ENCODE measurements around the gene CDYL2. TPM values are rescaled to one million over a fixed set of nuclear protein-coding genes. Genes with fewer than 3 reads are reported as not detected.

CDYL2 gene
- polyA plus RNA-seq, 3 donors, result 6.5 to 7.6 (median 6.7) TPM

DNA sequence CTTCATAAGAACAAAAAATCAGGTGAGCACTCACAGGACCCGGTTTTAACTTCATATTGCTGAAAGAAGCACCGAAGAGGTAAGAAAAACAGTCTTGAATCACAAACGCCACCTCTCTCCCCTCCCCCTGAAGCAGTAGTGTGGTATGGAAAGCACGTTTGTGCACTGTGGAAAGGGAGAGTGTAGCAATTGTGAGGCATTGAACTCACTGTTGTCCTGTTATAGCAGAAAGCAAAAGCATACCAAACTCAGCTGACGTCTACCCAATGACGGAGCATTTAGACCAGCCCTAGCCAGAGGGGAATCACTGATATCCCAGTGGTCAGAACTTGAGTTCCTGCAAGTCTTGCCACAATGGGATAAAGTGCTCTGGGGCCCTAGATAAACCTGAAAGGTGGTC is 164.8 kb downstream of the CDYL2 start:
- no peak for DNase-seq (ENCODE audit: low read depth in 3 of 3, low spot score in 2 of 3)

GRCh38 chr16:80637621-80638020 is 166.8 kb downstream of the CDYL2 start:
- no peak for DNase-seq (ENCODE audit: low read depth in 3 of 3, low spot score in 2 of 3)

DNA sequence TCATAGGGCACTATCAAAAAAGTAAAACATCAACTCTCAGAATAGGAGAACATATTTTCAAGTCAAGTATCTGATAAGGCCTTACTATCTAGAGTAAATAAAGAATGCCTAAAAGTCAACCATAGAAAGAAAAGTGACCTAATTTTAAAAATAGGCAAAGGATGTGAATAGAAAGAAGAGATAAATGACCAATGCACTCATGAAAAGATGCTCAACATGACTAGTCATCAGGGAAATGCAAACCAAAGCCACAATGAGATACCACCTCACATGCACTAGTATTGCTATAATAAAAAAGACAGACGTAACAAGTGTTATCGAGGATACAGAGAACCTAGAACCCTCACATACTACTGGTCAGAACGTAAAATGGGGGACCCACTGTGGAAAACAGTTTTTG is 172.8 kb downstream of the CDYL2 start:
- no peak for DNase-seq (ENCODE audit: low read depth in 3 of 3, low spot score in 2 of 3)

DNA sequence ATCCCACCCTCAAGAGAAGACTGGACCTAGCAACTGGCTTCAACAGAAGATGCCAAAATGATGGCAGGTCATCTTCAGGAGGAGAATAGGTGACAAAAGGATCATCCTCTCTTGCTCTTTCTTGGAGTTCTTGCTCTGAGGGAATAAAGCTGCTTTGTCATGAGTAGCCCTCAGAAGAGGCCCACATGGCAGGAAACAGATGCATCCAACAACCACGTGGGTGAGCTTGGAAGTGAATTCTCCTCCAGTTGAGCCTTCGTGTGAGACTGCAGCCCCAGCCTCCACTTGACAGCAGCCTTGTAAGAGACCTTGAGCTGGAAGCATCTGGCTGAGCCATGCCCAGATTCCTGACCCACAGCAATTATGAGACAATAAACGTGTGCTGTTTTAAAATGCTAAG is 176.1 kb downstream of the CDYL2 start:
- DNase-seq (ENCODE audit: low read depth in 3 of 3, low spot score in 2 of 3), result no peak

DNA sequence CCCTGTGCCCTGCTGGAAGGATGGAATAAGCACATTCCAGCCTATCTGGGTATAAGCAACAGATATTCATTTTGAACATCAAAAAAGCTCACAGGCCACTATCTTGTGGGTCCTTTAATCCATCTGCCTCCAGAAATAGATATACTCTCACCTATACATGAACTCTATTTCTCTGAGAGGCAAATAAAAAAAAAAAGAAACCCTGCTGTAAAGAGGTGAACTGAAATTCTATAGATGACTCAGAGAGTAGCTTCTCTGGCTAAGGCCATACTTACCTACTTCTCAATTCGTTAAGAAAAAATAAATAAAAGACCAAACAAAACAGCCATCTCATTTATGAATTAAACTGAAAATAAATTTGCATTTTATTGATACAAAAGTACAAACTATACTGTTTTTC is 177.3 kb downstream of the CDYL2 start:
- no peak for DNase-seq (ENCODE audit: low read depth in 3 of 3, low spot score in 2 of 3)

DNA sequence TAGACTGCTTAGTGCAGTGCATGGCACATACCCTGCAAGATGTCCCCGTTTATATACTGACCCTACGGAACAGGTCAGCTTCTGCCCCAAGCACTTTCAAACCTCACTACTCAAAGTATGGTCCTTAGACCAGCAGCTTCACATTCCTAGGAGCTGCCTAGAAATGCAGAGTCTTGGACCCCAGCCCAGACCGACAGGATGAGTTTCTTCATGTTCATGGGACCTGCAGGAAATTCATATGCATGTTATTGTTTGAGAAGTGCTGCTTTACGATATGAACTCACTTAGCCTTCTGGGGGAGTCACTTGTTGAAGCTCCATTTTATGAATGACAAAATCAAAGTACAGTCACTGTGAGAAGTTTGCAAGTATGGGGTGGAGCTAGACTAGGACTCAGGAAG is 181.0 kb downstream of the CDYL2 start:
- no peak for DNase-seq (ENCODE audit: low read depth in 3 of 3, low spot score in 2 of 3)

DNA sequence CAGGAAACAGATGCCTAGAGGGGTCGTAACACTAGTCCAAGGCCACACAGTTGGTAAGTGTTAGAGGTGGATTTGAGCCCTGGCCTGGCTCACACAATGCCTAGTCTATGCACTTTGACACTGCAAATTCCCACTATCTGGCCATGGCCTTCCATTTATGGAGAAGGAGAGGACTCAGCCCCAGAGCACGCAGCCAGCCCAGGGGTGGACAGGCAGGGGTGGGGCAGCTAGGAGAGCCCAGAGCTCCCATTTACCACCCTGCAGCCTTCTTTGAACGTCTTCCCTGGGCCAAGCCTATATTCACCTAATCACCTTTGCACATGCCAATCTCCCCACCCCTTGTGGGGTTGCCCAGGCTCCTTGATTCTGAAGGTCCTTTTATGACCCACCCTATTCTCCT is 182.4 kb downstream of the CDYL2 start:
- DNase-seq (ENCODE audit: low read depth in 3 of 3, low spot score in 2 of 3), result no peak

GRCh38 chr16:80620736-80621605 is 183.4 kb downstream of the CDYL2 start:
- no peak for DNase-seq (ENCODE audit: low read depth in 3 of 3, low spot score in 2 of 3)

- DNase-seq (ENCODE audit: low read depth in 3 of 3, low spot score in 2 of 3), result no peak
These were observed 184.6 kb downstream of the CDYL2 start for GRCh38 chr16:80619824-80620223.

- no peak for DNase-seq (ENCODE audit: low read depth in 3 of 3, low spot score in 2 of 3)
These were observed 185.3 kb downstream of the CDYL2 start for GRCh38 chr16:80618862-80619648.

- DNase-seq (ENCODE audit: low read depth in 3 of 3, low spot score in 2 of 3), result no peak
These were observed 188.0 kb downstream of the CDYL2 start for GRCh38 chr16:80616362-80616761.

DNA sequence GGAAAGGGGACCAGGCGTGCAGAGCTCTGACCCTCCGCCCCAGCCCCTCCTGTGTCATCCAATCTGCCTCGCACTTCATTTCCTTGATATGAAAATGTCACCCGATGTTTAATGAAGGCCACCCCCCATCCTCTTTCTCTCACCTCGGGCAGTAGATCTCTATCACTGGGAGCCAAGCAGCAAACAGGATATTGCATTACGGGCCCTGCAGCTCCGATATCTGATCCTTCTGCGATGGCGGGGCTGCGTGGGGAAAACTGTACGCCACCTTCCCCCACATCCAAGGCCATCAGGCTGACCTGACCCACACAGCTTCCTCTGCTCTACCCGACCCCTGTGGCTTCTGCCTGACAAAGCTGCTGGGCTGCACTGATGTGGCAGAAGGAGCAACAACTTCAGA is 188.7 kb downstream of the CDYL2 start:
- peak in 1 of 3 donors; percentile 6 for DNase-seq (ENCODE audit: low read depth in 3 of 3, low spot score in 2 of 3)

GRCh38 chr16:80614908-80615671 is 189.3 kb downstream of the CDYL2 start:
- DNase-seq (ENCODE audit: low read depth in 3 of 3, low spot score in 2 of 3), result no peak

DNA sequence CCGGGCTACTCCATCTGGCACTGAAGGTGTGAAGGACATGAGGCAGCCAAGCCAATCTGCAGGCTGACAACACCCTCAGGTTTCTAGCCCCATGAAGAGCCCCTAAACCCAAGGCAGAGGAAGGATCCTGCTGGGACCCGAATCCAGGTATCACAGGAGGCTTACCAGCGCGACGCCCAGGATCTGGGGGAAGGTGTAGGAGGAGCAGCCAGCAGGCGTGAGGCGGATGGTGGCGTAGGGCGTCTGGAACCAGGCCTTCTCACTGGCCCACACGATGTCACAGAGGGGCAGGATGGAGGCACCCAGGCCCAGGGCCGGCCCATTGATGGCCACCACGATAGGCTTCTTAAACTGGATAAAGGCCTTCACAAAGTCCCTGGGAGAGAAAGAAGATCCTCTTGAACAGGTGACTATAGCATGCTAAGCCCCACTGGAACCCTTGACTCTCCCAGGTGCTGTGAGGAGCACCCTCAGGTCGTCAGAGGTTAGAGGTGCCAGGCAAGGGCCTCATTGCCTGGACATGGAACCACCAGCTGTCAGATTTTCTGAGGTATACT is 191.9 kb downstream of the CDYL2 start:
- no peak for DNase-seq (ENCODE audit: low read depth in 3 of 3, low spot score in 2 of 3)

DNA sequence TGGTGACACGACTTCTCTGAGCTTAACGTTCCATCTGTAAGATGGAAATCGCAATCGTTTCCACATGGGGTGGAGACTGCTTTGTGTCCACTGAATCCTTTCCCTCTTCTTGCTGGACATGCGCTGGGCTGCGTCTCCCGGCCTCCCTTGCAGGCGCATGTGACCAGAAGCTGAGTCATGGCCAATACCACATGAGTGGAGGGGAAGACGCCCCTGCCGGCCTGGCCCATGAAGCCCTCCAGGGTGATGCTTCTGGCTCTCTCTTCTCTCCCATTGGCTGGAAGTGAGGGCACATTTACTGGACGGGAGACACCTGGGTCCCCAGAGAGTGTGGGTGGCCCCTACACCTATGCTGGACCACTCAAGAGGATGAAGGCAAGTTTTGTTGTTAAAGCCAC is 192.5 kb downstream of the CDYL2 start:
- DNase-seq (ENCODE audit: low read depth in 3 of 3, low spot score in 2 of 3), result no peak

- DNase-seq (ENCODE audit: low read depth in 3 of 3, low spot score in 2 of 3), result no peak
These were observed 193.0 kb downstream of the CDYL2 start for GRCh38 chr16:80611171-80611929.

DNA sequence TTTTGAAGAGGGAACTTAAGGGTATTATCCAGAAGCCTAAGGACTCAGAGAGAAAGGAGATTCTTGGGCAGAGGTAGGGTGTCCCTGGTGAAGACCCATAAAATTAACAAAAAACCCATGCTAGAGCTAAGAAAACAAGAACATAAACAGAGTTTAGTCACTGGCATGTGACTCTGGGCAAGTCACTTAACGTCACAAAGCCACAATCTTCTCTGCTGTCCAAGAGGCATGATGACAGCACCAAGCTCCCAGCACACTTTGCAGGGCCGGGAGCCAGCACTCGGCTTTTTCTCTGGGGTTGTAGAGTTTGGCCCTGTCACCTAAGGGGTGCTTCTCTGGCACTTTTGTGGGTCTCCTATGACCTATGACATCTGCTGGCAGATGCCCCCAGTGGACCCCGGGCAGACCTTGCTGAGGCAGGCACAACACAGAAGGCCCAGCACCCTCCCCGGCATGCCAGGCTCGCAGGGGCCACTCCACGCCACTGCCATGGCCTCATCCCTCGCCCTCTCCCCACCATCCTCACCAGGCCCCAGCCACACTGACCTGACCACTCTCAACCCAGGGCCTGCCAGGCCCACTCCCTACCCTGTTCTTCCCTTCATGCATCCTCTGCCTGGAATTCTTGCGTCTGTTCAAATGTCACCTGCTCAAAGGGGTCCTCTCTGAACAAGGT is 193.8 kb downstream of the CDYL2 start:
- no peak for DNase-seq (ENCODE audit: low read depth in 3 of 3, low spot score in 2 of 3)

GRCh38 chr16:80608946-80609345 is 195.5 kb downstream of the CDYL2 start:
- DNase-seq (ENCODE audit: low read depth in 3 of 3, low spot score in 2 of 3), result no peak

DNA sequence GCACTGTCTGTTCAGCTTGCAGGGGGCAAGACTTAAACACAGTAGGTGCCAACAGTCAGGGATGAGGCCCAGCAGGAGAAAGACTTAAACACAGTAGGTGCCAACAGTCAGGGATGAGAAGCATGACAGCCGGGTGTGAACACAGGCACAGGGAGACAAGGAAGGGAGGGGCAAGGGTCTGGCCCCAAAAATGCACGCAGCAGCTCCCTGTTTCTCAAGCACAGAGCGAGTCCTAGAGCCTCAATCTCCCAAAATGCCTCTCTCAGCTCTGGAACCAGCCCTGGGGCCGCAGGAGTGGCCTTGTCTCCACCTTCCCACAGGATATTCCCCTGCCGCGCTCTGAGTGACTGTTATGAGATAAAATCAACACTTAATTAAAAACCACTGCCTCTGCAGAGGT is 197.2 kb downstream of the CDYL2 start:
- DNase-seq (ENCODE audit: low read depth in 3 of 3, low spot score in 2 of 3), result no peak
